Mesendoderm (in vitro differentiated cells): ENCODE data around the gene ALOX15B.

Experiments
- DNase-seq: peaks from one replicate; pipeline ENCODE4 v3.0.0; 2013
- H2AK5ac ChIP-seq: 2 replicates; pipeline ENCODE4 v1.6.1; 2013; ENCODE audit warnings: low read length, inconsistent platforms
- H2BK120ac ChIP-seq: 2 replicates; pipeline ENCODE4 v1.6.1; 2013; ENCODE audit warnings: low read depth, mild to moderate bottlenecking, low read length, moderate library complexity, mixed read lengths
- H2BK15ac ChIP-seq: replicated peaks from 2 replicates; pipeline ENCODE4 v1.6.1; 2013; ENCODE audit warnings: low read depth, mild to moderate bottlenecking, moderate library complexity
- H2BK5ac ChIP-seq: 2 replicates; pipeline ENCODE4 v1.6.1; 2013; ENCODE audit warnings: low read length, inconsistent platforms
- H3K18ac ChIP-seq: 2 replicates; pipeline ENCODE4 v1.6.1; 2013; ENCODE audit warnings: mild to moderate bottlenecking, low read length, mixed read lengths
- H3K23ac ChIP-seq: one replicate; pipeline ENCODE4 v1.6.1; 2013; ENCODE audit warnings: low read length
- H3K27ac ChIP-seq: 2 replicates; pipeline ENCODE4 v1.5.1; 2013; ENCODE audit warnings: low read depth, mild to moderate bottlenecking, inconsistent platforms, low read length, moderate library complexity
- H3K27me3 ChIP-seq: 2 replicates; pipeline ENCODE4 v1.6.1; 2013; ENCODE audit warnings: low read length, control low read depth, mild to moderate bottlenecking, inconsistent platforms; ENCODE audit not compliant: insufficient read depth, poor library complexity
- H3K36me3 ChIP-seq: 2 replicates; pipeline ENCODE4 v1.6.1; 2013; ENCODE audit warnings: low read length, inconsistent platforms; ENCODE audit not compliant: control insufficient read depth, insufficient read depth
- H3K4ac ChIP-seq: one replicate; pipeline ENCODE4 v1.6.1; 2013; ENCODE audit warnings: low read depth, mild to moderate bottlenecking, low read length, moderate library complexity
- H3K4me1 ChIP-seq: 2 replicates; pipeline ENCODE4 v1.6.1; 2013; ENCODE audit warnings: low read depth, low read length, inconsistent platforms; ENCODE audit not compliant: control insufficient read depth
- H3K4me2 ChIP-seq: 2 replicates; pipeline ENCODE4 v1.6.1; 2013; ENCODE audit warnings: low read length
- H3K4me3 ChIP-seq: 2 replicates; pipeline ENCODE4 v1.5.1; 2013; ENCODE audit warnings: mild to moderate bottlenecking, low read length
- H3K56ac ChIP-seq: one replicate; pipeline ENCODE4 v1.6.1; 2013; ENCODE audit warnings: low read length
- H3K79me1 ChIP-seq: 2 replicates; pipeline ENCODE4 v1.6.1; 2013; ENCODE audit warnings: low read length, inconsistent platforms
- H3K79me2 ChIP-seq: 2 replicates; pipeline ENCODE4 v1.6.1; 2013; ENCODE audit warnings: mild to moderate bottlenecking, low read length; ENCODE audit not compliant: control insufficient read depth, insufficient read depth
- H3K9ac ChIP-seq: 2 replicates; pipeline ENCODE4 v1.6.1; 2013; ENCODE audit warnings: low read length, inconsistent platforms
- H4K5ac ChIP-seq: one replicate; pipeline ENCODE4 v1.6.1; 2013; ENCODE audit warnings: low read length
- H4K8ac ChIP-seq: one replicate; pipeline ENCODE4 v1.6.1; 2013; ENCODE audit warnings: low read depth, mild to moderate bottlenecking, control low read depth, low read length, moderate library complexity
- WGBS: extraction: QIAGEN DNeasy Blood & Tissue Kit; methylation state at CpG from one replicate; pipeline ENCODE4 v1.1.7; 2013; ENCODE audit warnings: low lambda C conversion rate, missing lambda C conversion rate; ENCODE audit not compliant: insufficient coverage; ENCODE audit errors: extremely low coverage; 5-methylcytosine and 5-hydroxymethylcytosine counted together

Gene ALOX15B

DNA sequence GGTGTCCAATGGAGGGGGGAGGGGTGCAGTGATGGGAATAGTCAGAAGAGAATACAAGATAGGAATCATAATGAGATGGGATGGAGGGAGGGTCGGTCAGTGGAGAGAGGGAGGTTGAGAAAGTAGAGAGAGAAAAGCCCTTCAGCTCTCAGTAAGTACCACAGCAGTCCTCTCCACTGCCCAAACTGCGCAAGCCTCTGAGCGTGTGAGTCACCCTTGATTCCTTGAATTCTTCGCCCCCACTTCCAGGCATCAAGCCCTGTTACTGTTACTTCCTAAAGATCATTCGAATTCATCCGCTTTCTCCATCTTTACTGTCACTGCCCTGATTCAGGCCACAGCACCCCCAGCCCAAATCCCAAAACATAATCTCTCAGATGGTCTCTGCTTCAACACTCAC lies 34.0 kb upstream of the ALOX15B start:
- no peaks in the 10 kb centered on the region for H3K36me3 ChIP-seq

GRCh38 chr17:8005357-8005756 lies 33.5 kb upstream of the ALOX15B start:
- Histone ChIP-seq H3K23ac (no peak overlapping the region), H3K79me2 (no peaks in the 10 kb centered on the region), H2AK5ac (no peak overlapping the region), H3K36me3 (no peaks in the 10 kb centered on the region), H3K4me3 (no peak overlapping the region), H2BK5ac (no peak overlapping the region), H3K27me3 (peaks cover 16% of the 10 kb centered on the region), H3K4me2 (no peak overlapping the region), H3K9ac (no peak overlapping the region), H4K5ac (no peak overlapping the region), H2BK120ac (no peak overlapping the region), H3K27ac (no peak overlapping the region), H3K56ac (no peak overlapping the region), H3K79me1 (no peaks in the 10 kb centered on the region), H4K8ac (no peak overlapping the region), H3K4me1 (no peaks in the 10 kb centered on the region), H3K18ac (no peak overlapping the region), H3K4ac (no peak overlapping the region), H2BK15ac (no peak overlapping the region)
- DNase-seq, result no peak
- no CpG with 5 or more reads among the region's 1 CpG for WGBS

More for the DNA sequence above, 34.0 kb upstream of the ALOX15B start:
- no peak overlapping the region for H2BK5ac ChIP-seq
- H3K4me1 ChIP-seq, result no peaks in the 10 kb centered on the region
- WGBS, result no CpG with 5 or more reads among the region's 6 CpGs
- peak; percentile 28 for DNase-seq
- H3K56ac ChIP-seq, result no peak overlapping the region
- H3K4me3 ChIP-seq, result no peak overlapping the region
- no peak overlapping the region for H3K18ac ChIP-seq
- no peak overlapping the region for H4K8ac ChIP-seq
- H4K5ac ChIP-seq, result no peak overlapping the region
- H2BK15ac ChIP-seq, result no peak overlapping the region
- no peak overlapping the region for H3K9ac ChIP-seq
- H3K79me2 ChIP-seq, result no peaks in the 10 kb centered on the region
- no peaks in the 10 kb centered on the region for H3K79me1 ChIP-seq
- peaks cover 16% of the 10 kb centered on the region for H3K27me3 ChIP-seq
- no peak overlapping the region for H3K27ac ChIP-seq
- no peak overlapping the region for H2AK5ac ChIP-seq
- no peak overlapping the region for H3K23ac ChIP-seq
- H3K4me2 ChIP-seq, result no peak overlapping the region
- no peak overlapping the region for H2BK120ac ChIP-seq
- H3K4ac ChIP-seq, result no peak overlapping the region

DNA sequence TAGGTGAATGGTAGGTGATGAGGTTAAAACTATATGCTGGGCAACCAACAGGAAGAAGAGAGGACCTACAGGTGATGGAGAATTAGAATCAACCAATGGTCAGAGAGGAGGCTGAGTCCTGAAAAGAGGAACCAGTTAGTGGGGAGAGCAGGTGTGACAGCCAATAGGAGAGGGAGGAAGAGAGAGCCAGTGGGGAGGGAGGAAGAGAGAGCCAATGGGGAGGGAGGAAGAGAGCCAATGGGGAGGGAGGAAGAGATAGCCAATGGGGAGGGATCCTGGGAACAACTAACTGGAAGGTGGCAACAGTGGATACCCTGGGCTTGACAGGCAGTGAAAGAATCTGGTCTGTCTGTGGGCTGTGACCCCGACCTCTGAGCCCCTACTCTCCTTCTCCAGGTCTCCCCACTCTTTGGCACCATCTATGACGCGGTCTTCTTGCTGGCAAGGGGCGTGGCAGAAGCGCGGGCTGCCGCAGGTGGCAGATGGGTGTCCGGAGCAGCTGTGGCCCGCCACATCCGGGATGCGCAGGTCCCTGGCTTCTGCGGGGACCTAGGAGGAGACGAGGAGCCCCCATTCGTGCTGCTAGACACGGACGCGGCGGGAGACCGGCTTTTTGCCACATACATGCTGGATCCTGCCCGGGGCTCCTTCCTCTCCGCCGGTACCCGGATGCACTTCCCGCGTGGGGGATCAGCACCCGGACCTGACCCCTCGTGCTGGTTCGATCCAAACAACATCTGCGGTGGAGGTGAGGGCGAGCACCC lies 32.7 kb upstream of the ALOX15B start:
- H3K9ac ChIP-seq, result no peak overlapping the region
- no peak overlapping the region for H3K4me3 ChIP-seq
- WGBS, result no CpG with 5 or more reads among the region's 30 CpGs
- no peaks in the 10 kb centered on the region for H3K4me1 ChIP-seq
- H3K18ac ChIP-seq, result no peak overlapping the region
- H2BK5ac ChIP-seq, result no peak overlapping the region
- H3K27me3 ChIP-seq, result peaks cover 16% of the 10 kb centered on the region
- H4K5ac ChIP-seq, result no peak overlapping the region
- no peak overlapping the region for H2BK120ac ChIP-seq
- H3K4me2 ChIP-seq, result no peak overlapping the region
- H3K27ac ChIP-seq, result no peak overlapping the region
- no peak overlapping the region for H2AK5ac ChIP-seq
- no peaks in the 10 kb centered on the region for H3K79me2 ChIP-seq
- no peaks in the 10 kb centered on the region for H3K36me3 ChIP-seq
- no peak overlapping the region for H2BK15ac ChIP-seq
- no peak overlapping the region for H3K4ac ChIP-seq
- H3K79me1 ChIP-seq, result no peaks in the 10 kb centered on the region
- no peak overlapping the region for H4K8ac ChIP-seq
- H3K56ac ChIP-seq, result no peak overlapping the region
- H3K23ac ChIP-seq, result no peak overlapping the region
- peak; percentile 36 for DNase-seq

- Histone ChIP-seq H2BK120ac (no peak overlapping the region), H3K36me3 (no peaks in the 10 kb centered on the region), H3K79me2 (no peaks in the 10 kb centered on the region), H3K4ac (no peak overlapping the region), H3K56ac (no peak overlapping the region), H3K4me3 (no peak overlapping the region), H3K9ac (no peak overlapping the region), H3K23ac (no peak overlapping the region), H3K18ac (no peak overlapping the region), H2BK5ac (no peak overlapping the region), H3K4me2 (no peak overlapping the region), H2BK15ac (no peak overlapping the region), H3K27ac (no peak overlapping the region), H3K4me1 (no peaks in the 10 kb centered on the region), H4K5ac (no peak overlapping the region), H3K27me3 (peaks cover 13% of the 10 kb centered on the region), H3K79me1 (no peaks in the 10 kb centered on the region), H4K8ac (no peak overlapping the region), H2AK5ac (no peak overlapping the region)
- no CpG with 5 or more reads among the region's 14 CpGs for WGBS
- DNase-seq, result no peak
Observed at GRCh38 chr17:8006836-8007680, 31.8 kb upstream of the ALOX15B start.

DNA sequence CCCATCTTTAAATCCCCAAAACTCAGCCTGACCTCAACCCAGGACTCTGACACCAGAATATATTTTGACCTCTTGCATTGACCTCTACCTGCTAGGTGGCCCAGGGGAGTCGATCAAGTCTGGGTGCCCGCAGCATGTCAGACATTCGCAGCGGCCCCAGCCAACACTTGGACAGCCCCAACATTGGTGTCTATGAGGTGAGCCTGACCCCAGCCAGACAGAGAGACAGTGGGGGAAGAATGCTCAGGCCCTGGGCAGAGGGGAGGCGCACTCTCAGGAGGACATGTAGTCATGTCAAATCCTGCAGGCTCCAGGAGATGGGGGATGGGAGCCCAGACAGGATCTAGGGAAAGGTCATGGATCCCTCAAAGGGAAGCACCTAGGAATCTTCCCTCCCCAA lies 31.0 kb upstream of the ALOX15B start:
- Histone ChIP-seq H3K18ac (no peak overlapping the region), H4K5ac (no peak overlapping the region), H3K9ac (no peak overlapping the region), H3K36me3 (no peaks in the 10 kb centered on the region), H3K4ac (no peak overlapping the region), H2AK5ac (no peak overlapping the region), H2BK120ac (no peak overlapping the region), H3K23ac (no peak overlapping the region), H3K4me1 (no peaks in the 10 kb centered on the region), H3K79me1 (no peaks in the 10 kb centered on the region), H3K56ac (no peak overlapping the region), H4K8ac (no peak overlapping the region), H2BK5ac (no peak overlapping the region), H3K4me3 (no peak overlapping the region), H3K27ac (no peak overlapping the region), H3K79me2 (no peaks in the 10 kb centered on the region), H2BK15ac (no peak overlapping the region), H3K4me2 (no peak overlapping the region), H3K27me3 (peaks cover 8% of the 10 kb centered on the region)
- DNase-seq, result no peak
- no CpG with 5 or more reads among the region's 5 CpGs for WGBS
